Stimulated activated CD4-positive, alpha-beta T cell treated with anti-CD3 and anti-CD28 coated beads, Interleukin-12 subunit alpha, Interleukin-12 subunit beta, amount 100 ng/mL, for 24 hours (primary cell): Measurements from ENCODE around the gene RSPH3.
"Not testable (repeated sequence)": the region's sequence is repeated elsewhere in the genome, so short reads cannot be mapped to it uniquely, and the experiment has no call there.

Source experiments
- DNase-seq, 2 experiments: peaks; one replicate each; pipeline ENCODE4 v3.0.0-alpha.2; 2020; ENCODE audit warnings: low read depth in 2 of 2

The RSPH3 gene

GRCh38 chr6:158972241-158973233 lies 27.5 kb downstream of the RSPH3 start:
- no peak for DNase-seq

GRCh38 chr6:158970640-158971275 lies 29.2 kb downstream of the RSPH3 start:
- no peak for DNase-seq

- no peak for DNase-seq
Observed at GRCh38 chr6:158969148-158969547, 30.9 kb downstream of the RSPH3 start.

GRCh38 chr6:158963020-158963808 lies 36.8 kb downstream of the RSPH3 start:
- DNase-seq, result no peak

GRCh38 chr6:158962371-158962770 lies 37.6 kb downstream of the RSPH3 start:
- no peak for DNase-seq

GRCh38 chr6:158960026-158960425 lies 40.0 kb downstream of the RSPH3 start:
- DNase-seq, result no peak

- DNase-seq, result no peak
Observed at GRCh38 chr6:158959552-158959951, 40.5 kb downstream of the RSPH3 start.

GRCh38 chr6:158958504-158959386 lies 41.3 kb downstream of the RSPH3 start:
- no peak for DNase-seq

GRCh38 chr6:158955255-158955654 lies 44.7 kb downstream of the RSPH3 start:
- no peak for DNase-seq

GRCh38 chr6:158954753-158955152 lies 45.2 kb downstream of the RSPH3 start:
- no peak for DNase-seq

- not testable (repeated sequence) for DNase-seq
Observed at GRCh38 chr6:158952011-158952410, 48.0 kb downstream of the RSPH3 start.

- DNase-seq, result not testable (repeated sequence)
Observed at GRCh38 chr6:158951565-158951964, 48.4 kb downstream of the RSPH3 start.

GRCh38 chr6:158947284-158947683 lies 52.7 kb downstream of the RSPH3 start:
- DNase-seq, result no peak

GRCh38 chr6:158943380-158944032 lies 56.5 kb downstream of the RSPH3 start:
- DNase-seq, result no peak

- DNase-seq, result no peak
Observed at GRCh38 chr6:158942349-158942748, 57.7 kb downstream of the RSPH3 start.

GRCh38 chr6:158941246-158941645 lies 58.8 kb downstream of the RSPH3 start:
- DNase-seq, result no peak

- no peak for DNase-seq
Observed at GRCh38 chr6:158939255-158940159, 60.5 kb downstream of the RSPH3 start.

GRCh38 chr6:158938811-158939254 lies 61.2 kb downstream of the RSPH3 start:
- DNase-seq, result peak in 1 of 2 experiments; percentile 19

- DNase-seq, result no peak
Observed at GRCh38 chr6:158938220-158938619, 61.8 kb downstream of the RSPH3 start.
